ENCODE measurements around the gene PHACTR1. TPM values are rescaled to one million over a fixed set of nuclear protein-coding genes. Genes with fewer than 3 reads are reported as not detected.

Gene PHACTR1
- total and polyA plus RNA-seq, 2 of the 4 experiments (the other 2 are of a cell fraction), result not detected

DNA sequence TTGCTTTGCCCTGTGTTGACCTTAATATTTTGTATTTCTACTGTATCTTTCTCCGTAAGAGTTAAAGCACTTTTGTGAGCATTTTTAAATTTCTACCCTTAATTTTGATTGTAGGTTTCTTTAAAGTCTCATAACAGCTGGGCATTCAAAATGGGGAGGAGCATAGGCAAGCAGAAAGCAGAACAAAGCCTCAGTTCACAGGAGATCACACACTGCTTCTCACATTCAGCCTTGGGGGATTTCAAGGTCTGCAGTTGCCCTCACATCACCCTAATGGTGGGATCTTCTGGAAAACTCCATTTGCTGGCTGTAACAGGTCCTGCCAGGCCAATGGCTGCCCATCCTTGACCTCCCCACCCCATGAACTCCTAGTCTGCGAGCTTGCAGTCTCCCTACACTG lies 292.9 kb downstream of the PHACTR1 start:
- Histone ChIP-seq H3K27me3 (ENCODE audit: control insufficient read depth, insufficient read depth, low read length) (peaks cover 21% of the 10 kb centered on the region), H3K18ac (ENCODE audit: low read depth, low read length) (no peak overlapping the region), H2BK120ac (ENCODE audit: low read depth, low read length) (no peak overlapping the region), H4K5ac (ENCODE audit: low read depth, low read length) (no peak overlapping the region), H3K56ac (ENCODE audit: extremely low read depth, insufficient read depth, low read length) (no peak overlapping the region), H3K4ac (ENCODE audit: low read depth, low read length) (no peak overlapping the region), H3K9me1 (ENCODE audit: insufficient read depth, low read length) (no peaks in the 10 kb centered on the region; the same call in 1 of the 2 replicates), H3K4me3 (ENCODE audit: insufficient read depth, low read depth, low read length) (no peak overlapping the region), H2BK15ac (ENCODE audit: low read depth, low read length) (no peak overlapping the region), H4K20me1 (ENCODE audit: insufficient read depth, low read length) (no peaks in the 10 kb centered on the region), H2AK9ac (replicated peaks; ENCODE audit: low read depth, low read length, poor library complexity) (no peak overlapping the region), H3K23ac (ENCODE audit: low read depth, low read length) (no peak overlapping the region), H4K8ac (ENCODE audit: low read depth in 2 of 2, low read length in 2 of 2) (no peak overlapping the region), H4K91ac (ENCODE audit: insufficient read depth, low read depth, low read length) (no peak overlapping the region), H3K4me2 (ENCODE audit: low read depth, low read length) (no peak overlapping the region), H2BK20ac (ENCODE audit: low read depth, low read length) (no peak overlapping the region), H3K4me1 (ENCODE audit: control insufficient read depth, insufficient read depth, low read length) (no peaks in the 10 kb centered on the region), H3K9ac (ENCODE audit: low read depth, low read length) (no peak overlapping the region), H2AFZ (replicated peaks; ENCODE audit: low read length, poor library complexity) (no peak overlapping the region), H3K79me1 (ENCODE audit: low read depth in 1 of 2, low read length in 2 of 2) (no peaks in the 10 kb centered on the region), H2BK5ac (ENCODE audit: low read depth, low read length, poor library complexity, severe bottlenecking) (no peak overlapping the region), H3K36me3 (ENCODE audit: control insufficient read depth, insufficient read depth, low read length) (no peaks in the 10 kb centered on the region), H3K9me3 (ENCODE audit: control insufficient read depth, insufficient read depth, low read length) (no peaks in the 10 kb centered on the region), H2AK5ac (ENCODE audit: low read depth, low read length) (no peak overlapping the region), H3K27ac (ENCODE audit: insufficient read depth, low read length) (no peak overlapping the region), H3K14ac (replicated peaks; ENCODE audit: low read depth, low read length) (no peak overlapping the region)
- ChIA-PET CTCF (no interaction called here), POLR2A (ENCODE audit: unreplicated experiment) (no interaction called here)
- in situ Hi-C loops (cut with MboI; ENCODE audit: low sequenced_read_pairs) (no loop called here), dilution Hi-C loops (cut with HindIII; ENCODE audit: low sequenced_read_pairs, unreplicated experiment) (no loop called here), intact Hi-C loops (cut with micrococcal nuclease) (no loop called here)
- 20% methylated on average over 1 of the region's 2 CpGs; no CpG with 5 or more reads in 1 of the 2 experiments for WGBS, 2 experiments (ENCODE audit: extremely low coverage in 2 of 2, insufficient read length in 1 of 2)
- ATAC-seq (ENCODE audit: low read depth), result no peak
- TF ChIP-seq SMC3 (IDR thresholded peaks at IDR 0.05; ENCODE audit: low read depth, low read length) (no peak), RAD21 (IDR thresholded peaks at IDR 0.05; ENCODE audit: low read length) (no peak), MXI1 (IDR thresholded peaks at IDR 0.05; ENCODE audit: borderline replicate concordance, low read depth, low read length) (no peak), CHD1 (IDR thresholded peaks at IDR 0.05; ENCODE audit: low read depth, low read length) (no peak), RFX5 (IDR thresholded peaks at IDR 0.05; ENCODE audit: low read depth, low read length) (no peak), NFE2L2 (IDR thresholded peaks at IDR 0.05; ENCODE audit: low read depth, low read length) (no peak), POLR2A (IDR thresholded peaks at IDR 0.05; ENCODE audit: low read depth, low read length) (no peak), CEBPB (IDR thresholded peaks at IDR 0.05; ENCODE audit: low read depth, low read length) (no peak), FOS (IDR thresholded peaks at IDR 0.05; ENCODE audit: low read depth, low read length) (no peak), MAZ (IDR thresholded peaks at IDR 0.05; ENCODE audit: borderline replicate concordance, low read depth, low read length) (no peak), RCOR1 (IDR thresholded peaks at IDR 0.05; ENCODE audit: insufficient replicate concordance, low read length) (no peak), BHLHE40 (IDR thresholded peaks at IDR 0.05; ENCODE audit: low read depth, low read length) (no peak), MAFK (IDR thresholded peaks at IDR 0.05; ENCODE audit: low read depth, low read length) (no peak)
- TF ChIP-seq, protein P1, sequence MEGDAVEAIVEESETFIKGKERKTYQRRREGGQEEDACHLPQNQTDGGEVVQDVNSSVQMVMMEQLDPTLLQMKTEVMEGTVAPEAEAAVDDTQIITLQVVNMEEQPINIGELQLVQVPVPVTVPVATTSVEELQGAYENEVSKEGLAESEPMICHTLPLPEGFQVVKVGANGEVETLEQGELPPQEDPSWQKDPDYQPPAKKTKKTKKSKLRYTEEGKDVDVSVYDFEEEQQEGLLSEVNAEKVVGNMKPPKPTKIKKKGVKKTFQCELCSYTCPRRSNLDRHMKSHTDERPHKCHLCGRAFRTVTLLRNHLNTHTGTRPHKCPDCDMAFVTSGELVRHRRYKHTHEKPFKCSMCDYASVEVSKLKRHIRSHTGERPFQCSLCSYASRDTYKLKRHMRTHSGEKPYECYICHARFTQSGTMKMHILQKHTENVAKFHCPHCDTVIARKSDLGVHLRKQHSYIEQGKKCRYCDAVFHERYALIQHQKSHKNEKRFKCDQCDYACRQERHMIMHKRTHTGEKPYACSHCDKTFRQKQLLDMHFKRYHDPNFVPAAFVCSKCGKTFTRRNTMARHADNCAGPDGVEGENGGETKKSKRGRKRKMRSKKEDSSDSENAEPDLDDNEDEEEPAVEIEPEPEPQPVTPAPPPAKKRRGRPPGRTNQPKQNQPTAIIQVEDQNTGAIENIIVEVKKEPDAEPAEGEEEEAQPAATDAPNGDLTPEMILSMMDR (conservative IDR thresholded peaks at IDR 0.05; ENCODE audit: low read depth, low read length), result no peak
- TF ChIP-seq, protein P2, sequence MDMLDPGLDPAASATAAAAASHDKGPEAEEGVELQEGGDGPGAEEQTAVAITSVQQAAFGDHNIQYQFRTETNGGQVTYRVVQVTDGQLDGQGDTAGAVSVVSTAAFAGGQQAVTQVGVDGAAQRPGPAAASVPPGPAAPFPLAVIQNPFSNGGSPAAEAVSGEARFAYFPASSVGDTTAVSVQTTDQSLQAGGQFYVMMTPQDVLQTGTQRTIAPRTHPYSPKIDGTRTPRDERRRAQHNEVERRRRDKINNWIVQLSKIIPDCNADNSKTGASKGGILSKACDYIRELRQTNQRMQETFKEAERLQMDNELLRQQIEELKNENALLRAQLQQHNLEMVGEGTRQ (IDR thresholded peaks at IDR 0.05; ENCODE audit: low read depth, low read length), result no peak
- TF ChIP-seq, protein P3, sequence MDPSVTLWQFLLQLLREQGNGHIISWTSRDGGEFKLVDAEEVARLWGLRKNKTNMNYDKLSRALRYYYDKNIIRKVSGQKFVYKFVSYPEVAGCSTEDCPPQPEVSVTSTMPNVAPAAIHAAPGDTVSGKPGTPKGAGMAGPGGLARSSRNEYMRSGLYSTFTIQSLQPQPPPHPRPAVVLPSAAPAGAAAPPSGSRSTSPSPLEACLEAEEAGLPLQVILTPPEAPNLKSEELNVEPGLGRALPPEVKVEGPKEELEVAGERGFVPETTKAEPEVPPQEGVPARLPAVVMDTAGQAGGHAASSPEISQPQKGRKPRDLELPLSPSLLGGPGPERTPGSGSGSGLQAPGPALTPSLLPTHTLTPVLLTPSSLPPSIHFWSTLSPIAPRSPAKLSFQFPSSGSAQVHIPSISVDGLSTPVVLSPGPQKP (IDR thresholded peaks at IDR 0.05; ENCODE audit: borderline replicate concordance, low read depth, low read length), result no peak
- no peak for DNase-seq
- BruUV-seq (replicated peaks), result no TSS peak
